ENCODE data around the gene SLC30A10.

- no peak for TF ChIP-seq POLR2A (IDR thresholded peaks at IDR 0.05)
- TF ChIP-seq, protein P1, sequence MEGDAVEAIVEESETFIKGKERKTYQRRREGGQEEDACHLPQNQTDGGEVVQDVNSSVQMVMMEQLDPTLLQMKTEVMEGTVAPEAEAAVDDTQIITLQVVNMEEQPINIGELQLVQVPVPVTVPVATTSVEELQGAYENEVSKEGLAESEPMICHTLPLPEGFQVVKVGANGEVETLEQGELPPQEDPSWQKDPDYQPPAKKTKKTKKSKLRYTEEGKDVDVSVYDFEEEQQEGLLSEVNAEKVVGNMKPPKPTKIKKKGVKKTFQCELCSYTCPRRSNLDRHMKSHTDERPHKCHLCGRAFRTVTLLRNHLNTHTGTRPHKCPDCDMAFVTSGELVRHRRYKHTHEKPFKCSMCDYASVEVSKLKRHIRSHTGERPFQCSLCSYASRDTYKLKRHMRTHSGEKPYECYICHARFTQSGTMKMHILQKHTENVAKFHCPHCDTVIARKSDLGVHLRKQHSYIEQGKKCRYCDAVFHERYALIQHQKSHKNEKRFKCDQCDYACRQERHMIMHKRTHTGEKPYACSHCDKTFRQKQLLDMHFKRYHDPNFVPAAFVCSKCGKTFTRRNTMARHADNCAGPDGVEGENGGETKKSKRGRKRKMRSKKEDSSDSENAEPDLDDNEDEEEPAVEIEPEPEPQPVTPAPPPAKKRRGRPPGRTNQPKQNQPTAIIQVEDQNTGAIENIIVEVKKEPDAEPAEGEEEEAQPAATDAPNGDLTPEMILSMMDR (IDR thresholded peaks at IDR 0.05) = no peak
Observed at GRCh38 chr1:219927298-219927955, 930 bp downstream of the SLC30A10 start.
